ENCODE data around the gene CDC7.

Gene CDC7

GRCh38 chr1:91550961-91551360 is 50.3 kb downstream of the CDC7 start:
- DNase-seq = no peak

DNA sequence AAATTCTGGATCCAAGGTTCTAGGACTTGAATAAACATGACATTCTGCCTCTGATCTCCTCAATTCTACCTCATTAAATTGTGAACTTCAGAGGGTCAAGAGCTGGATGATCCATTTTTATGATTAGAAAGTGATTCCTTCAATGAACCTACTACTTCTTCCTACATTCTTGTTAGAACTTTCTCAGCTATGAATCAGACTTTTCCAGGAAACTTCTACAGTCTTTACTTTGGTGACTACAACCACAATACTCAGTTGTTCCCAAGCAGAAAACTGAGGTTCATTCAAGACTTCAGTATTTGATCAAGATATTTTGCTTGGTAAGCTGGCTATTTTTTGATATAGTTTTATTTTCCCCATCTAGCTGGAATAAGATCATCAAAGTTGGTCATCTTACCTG is 51.4 kb downstream of the CDC7 start:
- DNase-seq = no peak

- DNase-seq = no peak
Measured at GRCh38 chr1:91552596-91552995, 51.9 kb downstream of the CDC7 start.

DNA sequence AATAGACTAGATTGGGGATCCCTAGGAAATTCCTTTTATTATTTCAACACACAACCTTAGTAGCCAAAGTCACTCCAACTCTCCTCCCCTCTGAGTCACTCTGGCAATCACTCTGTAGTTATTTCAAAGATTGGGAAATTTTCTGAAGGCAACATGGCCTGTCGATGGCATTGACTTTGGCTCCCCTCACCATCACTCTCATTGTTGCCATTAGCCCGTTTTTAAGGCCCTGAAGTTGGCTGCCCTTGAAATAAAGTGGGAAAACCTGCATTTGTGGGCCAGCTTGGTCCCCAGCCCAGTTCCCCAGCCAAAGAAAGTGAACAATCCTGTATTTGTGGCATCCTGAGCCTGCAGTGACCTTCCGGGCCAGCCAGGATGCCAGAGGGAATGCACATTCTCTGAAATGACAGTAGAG is 52.5 kb downstream of the CDC7 start:
- no peak for DNase-seq

DNA sequence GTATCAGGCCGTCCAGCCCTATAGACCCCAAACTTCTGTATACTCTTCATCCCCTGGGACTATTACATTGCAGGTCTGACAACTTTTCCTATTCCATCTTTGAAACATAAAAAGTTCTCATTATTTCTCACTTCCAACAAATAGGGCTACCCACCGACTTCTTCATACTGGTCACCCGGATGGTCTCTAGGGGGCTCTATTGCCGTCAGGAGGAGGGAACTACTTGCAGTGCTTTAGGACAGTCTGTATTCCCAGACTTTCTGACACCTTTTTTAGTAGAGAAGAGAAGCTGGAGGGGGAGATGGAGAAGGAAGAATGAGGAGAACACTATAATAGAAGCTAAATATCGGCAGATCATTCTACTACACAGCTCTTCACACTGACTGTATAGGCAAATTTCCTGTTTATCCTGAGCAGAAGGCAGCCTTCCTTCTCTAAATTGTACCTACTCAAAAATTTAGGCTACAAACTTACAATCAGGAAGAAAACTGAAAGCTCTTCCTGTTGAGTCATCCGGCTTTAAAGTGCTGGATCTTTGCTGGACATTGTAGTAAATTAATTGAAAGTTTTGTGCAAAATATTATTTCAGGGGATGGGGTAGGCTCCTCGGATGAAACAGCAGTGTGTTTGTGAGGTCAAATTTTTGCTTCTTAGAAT is 54.6 kb downstream of the CDC7 start:
- DNase-seq = no peak

GRCh38 chr1:91555821-91556531 is 55.3 kb downstream of the CDC7 start:
- no peak for DNase-seq

GRCh38 chr1:91556556-91556955 is 55.9 kb downstream of the CDC7 start:
- no peak for DNase-seq

GRCh38 chr1:91557039-91557690 is 56.5 kb downstream of the CDC7 start:
- DNase-seq = no peak

- no peak for DNase-seq
Measured at GRCh38 chr1:91557826-91558225, 57.2 kb downstream of the CDC7 start.

- DNase-seq = no peak
Measured at GRCh38 chr1:91559046-91559750, 58.5 kb downstream of the CDC7 start.

- DNase-seq = no peak
Measured at GRCh38 chr1:91559838-91560565, 59.4 kb downstream of the CDC7 start.

DNA sequence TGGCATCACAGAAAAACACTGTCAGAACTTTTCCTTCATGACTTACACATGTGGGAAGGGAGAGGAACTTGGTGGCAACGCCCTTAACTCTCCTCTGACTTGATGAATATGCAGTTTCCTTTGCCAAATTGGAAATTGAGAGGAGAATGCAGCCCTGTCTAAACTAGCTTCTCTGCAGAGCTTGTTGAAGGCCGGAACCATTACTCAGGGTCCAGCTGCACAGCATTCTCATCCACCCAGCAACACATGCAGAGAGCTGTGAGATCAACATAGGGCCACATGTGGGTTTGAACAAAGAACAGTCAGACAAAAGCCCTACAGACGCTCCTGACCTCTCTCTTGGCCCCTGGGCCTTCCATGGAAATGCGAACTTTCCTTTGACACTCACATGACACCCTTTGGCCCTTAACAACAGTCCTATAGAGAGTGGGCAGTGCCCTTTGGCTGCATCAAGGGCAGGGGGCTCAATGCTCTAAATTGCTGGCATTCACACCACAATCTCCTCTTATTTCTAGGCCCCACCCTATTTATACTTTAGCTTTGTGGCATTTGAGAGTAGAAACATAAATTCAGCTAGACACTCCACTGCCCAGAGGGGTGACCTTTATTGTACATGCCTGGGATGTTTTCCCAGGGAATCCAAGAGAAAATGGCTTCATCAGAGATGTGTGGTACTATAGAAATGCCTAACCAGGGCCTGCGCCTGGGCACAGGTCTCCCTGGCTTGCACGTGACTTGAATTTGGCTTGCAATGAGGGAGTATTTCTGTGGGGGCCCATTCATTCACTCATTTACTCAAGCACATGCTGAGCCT is 64.4 kb downstream of the CDC7 start:
- DNase-seq = peak; percentile 51

DNA sequence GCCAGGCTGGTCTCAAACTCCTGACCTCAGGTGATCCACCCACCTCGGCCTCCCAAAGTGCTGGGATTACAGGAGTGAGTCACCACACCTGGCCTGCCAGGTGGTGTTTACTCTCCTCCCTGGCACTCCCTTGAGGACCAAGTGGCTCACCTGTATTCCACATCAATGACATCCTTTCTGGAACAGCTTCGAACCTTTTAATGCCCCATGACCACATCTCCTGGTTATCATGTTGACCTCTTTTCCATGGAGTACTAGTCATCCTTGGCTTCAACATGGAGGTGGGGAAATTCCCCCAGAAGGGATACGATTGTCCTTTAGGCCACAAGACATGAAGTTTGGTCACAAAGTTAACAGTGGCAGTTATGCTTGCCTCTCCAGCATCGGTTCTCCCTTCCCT is 66.9 kb downstream of the CDC7 start:
- no peak for DNase-seq

- no peak for DNase-seq
Measured at GRCh38 chr1:91568261-91568660, 67.6 kb downstream of the CDC7 start.

DNA sequence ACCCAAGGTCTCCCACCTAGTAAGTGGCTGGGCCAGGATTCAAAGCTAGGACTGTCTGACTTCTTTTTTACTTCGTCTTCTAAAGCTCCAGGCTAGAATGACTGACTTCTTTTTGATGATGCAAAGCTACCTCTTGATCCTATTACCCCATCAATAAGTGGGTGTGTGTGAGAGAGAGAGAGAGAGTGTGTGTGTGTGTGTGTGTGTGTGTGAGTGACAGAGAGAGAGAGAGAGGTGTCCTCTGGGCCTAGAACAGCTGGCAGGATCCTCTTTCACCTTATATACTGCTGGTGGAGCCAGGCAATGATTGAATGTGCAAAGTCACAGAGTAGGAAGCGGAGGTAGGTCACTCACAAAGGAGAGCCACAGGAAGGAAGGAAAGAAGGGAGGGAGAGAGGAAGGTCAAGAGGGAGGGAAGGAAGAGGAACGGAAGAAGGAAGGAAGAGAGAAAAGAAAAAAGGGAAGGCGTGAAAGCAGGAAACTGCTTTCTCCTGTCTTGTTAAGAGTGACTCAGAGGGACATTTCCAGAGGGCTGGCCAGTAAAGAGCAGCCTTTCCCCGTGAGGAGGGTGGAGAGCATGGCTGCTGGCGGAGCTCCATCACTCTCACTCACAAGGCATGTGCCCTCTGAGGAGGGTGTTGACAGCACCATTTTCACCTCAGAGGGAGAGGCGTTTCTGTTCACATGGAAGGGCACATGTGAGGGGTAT is 68.9 kb downstream of the CDC7 start:
- DNase-seq = no peak

GRCh38 chr1:91570120-91570448 is 69.4 kb downstream of the CDC7 start:
- DNase-seq = no peak

- no peak for DNase-seq
Measured at GRCh38 chr1:91572044-91572443, 71.4 kb downstream of the CDC7 start.

Data from NCI-H146 (cell line).